Astrocyte (in vitro differentiated cells and primary cell): ENCODE results near the gene FBXO10.

Experiments used
- EZH2 ChIP-seq: IDR thresholded peaks from 2 replicates; pipeline ENCODE4 v1.6.1; 2012; ENCODE audit warnings: mild to moderate bottlenecking, low read length, inconsistent platforms; ENCODE audit not compliant: insufficient read depth
- TF ChIP-seq, protein P1 (sequence below): IDR thresholded peaks from 2 replicates; pipeline ENCODE4 v1.5.1; 2011; ENCODE audit warnings: low read depth, mild to moderate bottlenecking, inconsistent platforms, low read length, moderate library complexity; ENCODE audit not compliant: insufficient read depth

DNA sequence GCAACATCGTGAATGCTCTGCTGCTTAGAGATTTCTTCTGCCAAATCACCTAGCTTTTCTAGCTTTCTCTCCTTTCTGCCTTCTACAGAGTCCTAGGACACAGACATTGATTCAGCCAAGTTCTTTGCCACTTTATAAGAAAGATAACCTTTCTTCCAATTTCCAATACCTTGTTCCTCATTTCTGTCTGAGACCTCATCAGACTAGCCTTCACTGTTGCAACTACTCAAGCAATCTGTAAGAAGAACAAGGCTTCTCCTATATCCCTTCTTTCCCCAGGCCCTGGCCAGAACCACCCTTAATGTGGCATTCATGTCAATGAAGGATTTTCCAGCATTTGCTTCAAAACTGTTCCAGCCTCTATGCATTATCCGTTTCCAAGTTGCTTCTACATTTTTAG, 24.3 kb downstream of the FBXO10 start:
- TF ChIP-seq, protein P1, sequence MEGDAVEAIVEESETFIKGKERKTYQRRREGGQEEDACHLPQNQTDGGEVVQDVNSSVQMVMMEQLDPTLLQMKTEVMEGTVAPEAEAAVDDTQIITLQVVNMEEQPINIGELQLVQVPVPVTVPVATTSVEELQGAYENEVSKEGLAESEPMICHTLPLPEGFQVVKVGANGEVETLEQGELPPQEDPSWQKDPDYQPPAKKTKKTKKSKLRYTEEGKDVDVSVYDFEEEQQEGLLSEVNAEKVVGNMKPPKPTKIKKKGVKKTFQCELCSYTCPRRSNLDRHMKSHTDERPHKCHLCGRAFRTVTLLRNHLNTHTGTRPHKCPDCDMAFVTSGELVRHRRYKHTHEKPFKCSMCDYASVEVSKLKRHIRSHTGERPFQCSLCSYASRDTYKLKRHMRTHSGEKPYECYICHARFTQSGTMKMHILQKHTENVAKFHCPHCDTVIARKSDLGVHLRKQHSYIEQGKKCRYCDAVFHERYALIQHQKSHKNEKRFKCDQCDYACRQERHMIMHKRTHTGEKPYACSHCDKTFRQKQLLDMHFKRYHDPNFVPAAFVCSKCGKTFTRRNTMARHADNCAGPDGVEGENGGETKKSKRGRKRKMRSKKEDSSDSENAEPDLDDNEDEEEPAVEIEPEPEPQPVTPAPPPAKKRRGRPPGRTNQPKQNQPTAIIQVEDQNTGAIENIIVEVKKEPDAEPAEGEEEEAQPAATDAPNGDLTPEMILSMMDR = no peak
- TF ChIP-seq EZH2 = no peak
